HG03469 (cell line): ENCODE data around the gene CYP46A1.
A peak's percentile ranks its signal among the peaks of the same experiment; 100 is the strongest.

Experiments used
- ATAC-seq: cut with Tn5 transposase; IDR thresholded peaks from one replicate; pipeline ENCODE4 v1.9.1; 2021; ENCODE audit warnings: mild to moderate bottlenecking, moderate library complexity, moderate number of reproducible peaks; ENCODE audit not compliant: unreplicated experiment

Gene CYP46A1

GRCh38 chr14:99727096-99727870, 43.2 kb downstream of the CYP46A1 start:
- no peak for ATAC-seq

- ATAC-seq, result no peak
These were observed 44.3 kb downstream of the CYP46A1 start for GRCh38 chr14:99728231-99728920.

- no peak for ATAC-seq
These were observed 44.9 kb downstream of the CYP46A1 start for GRCh38 chr14:99728981-99729451.

- ATAC-seq, result peak; percentile 64
These were observed 46.1 kb downstream of the CYP46A1 start for GRCh38 chr14:99729991-99730875.

- no peak for ATAC-seq
These were observed 46.9 kb downstream of the CYP46A1 start for GRCh38 chr14:99730876-99731546.

- ATAC-seq, result no peak
These were observed 47.7 kb downstream of the CYP46A1 start for GRCh38 chr14:99731547-99732435.

- no peak for ATAC-seq
These were observed 48.5 kb downstream of the CYP46A1 start for GRCh38 chr14:99732436-99733210.

- ATAC-seq, result no peak
These were observed 49.1 kb downstream of the CYP46A1 start for GRCh38 chr14:99733211-99733539.

GRCh38 chr14:99733540-99734405, 49.7 kb downstream of the CYP46A1 start:
- no peak for ATAC-seq

- no peak for ATAC-seq
These were observed 50.4 kb downstream of the CYP46A1 start for GRCh38 chr14:99734406-99735051.

GRCh38 chr14:99735189-99736135, 51.4 kb downstream of the CYP46A1 start:
- ATAC-seq, result no peak

GRCh38 chr14:99736603-99737371, 52.7 kb downstream of the CYP46A1 start:
- ATAC-seq, result no peak

- ATAC-seq, result no peak
These were observed 53.4 kb downstream of the CYP46A1 start for GRCh38 chr14:99737451-99737951.

- no peak for ATAC-seq
These were observed 54.0 kb downstream of the CYP46A1 start for GRCh38 chr14:99737956-99738667.

GRCh38 chr14:99740411-99740810, 56.3 kb downstream of the CYP46A1 start:
- ATAC-seq, result no peak
